KBM-7 (cell line): Measurements from ENCODE around the gene TMPRSS6.

Experiments
- DNase-seq: peaks from one replicate; pipeline ENCODE4 v3.0.0-alpha.2; 2015
- in situ Hi-C: fragments of 300-500 bp; cut with MboI; formaldehyde crosslinking; loops from 2 replicates; pipeline ENCODE4 v1.14.3; 2020; ENCODE audit warnings: low sequenced_read_pairs, low pct_unique_long_range_greater_than_20kb, mixed read lengths

Gene TMPRSS6

GRCh38 chr22:37109242-37109917 is at the start of gene TMPRSS6:
Gene TMPRSS6 (minus strand): TSS chr22:37109713. CDS start chr22:37103417, 6,296 bp downstream.
- in situ Hi-C loops, result no loop called here
- no peak for DNase-seq

DNA sequence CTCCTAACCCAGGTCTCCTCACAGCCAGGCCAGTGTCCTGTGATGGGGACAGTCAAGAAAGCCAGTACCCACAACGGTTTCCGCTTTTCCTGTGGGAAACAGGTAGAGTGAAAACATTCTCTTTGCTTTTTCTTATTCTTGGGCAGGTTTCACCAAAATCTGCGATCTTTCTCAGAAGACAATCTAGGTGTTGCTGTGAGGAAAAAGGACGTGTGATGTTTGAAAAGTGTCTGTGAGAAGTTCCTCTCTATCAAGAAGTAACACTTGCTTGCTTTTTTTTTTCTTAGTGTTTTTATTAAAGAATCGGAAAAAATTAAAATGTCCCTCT is 49.4 kb upstream of the TMPRSS6 start:
- in situ Hi-C loops, result no loop called here
- no peak for DNase-seq

GRCh38 chr22:37157516-37158285 is 48.2 kb upstream of the TMPRSS6 start:
- no peak for DNase-seq
- in situ Hi-C loops, result no loop called here

- in situ Hi-C loops, result no loop called here
- no peak for DNase-seq
These were observed 47.3 kb upstream of the TMPRSS6 start for GRCh38 chr22:37156686-37157435.

GRCh38 chr22:37155971-37156370 is 46.5 kb upstream of the TMPRSS6 start:
- DNase-seq, result no peak
- in situ Hi-C loops, result no loop called here

- no peak for DNase-seq
- in situ Hi-C loops, result no loop called here
These were observed 45.6 kb upstream of the TMPRSS6 start for GRCh38 chr22:37154925-37155712.

DNA sequence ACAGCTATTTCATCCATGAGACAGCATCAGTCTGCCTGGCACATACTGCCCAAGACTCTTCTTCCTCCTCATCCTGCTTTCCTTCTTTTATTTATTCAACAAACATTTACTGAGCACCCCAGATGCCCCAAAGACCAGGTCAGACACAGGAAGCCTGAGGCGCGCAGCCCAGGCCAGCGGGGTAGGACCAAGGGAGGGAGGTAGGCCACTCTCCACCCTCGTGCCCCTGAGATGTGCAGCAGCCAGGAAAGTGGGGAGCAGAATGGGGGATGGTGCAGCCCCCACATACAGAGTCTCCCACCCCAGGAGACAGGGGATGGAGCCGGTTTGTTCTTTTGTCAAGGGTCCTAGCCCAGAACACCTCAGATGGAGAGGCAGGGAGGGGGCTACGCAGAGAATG is 44.4 kb upstream of the TMPRSS6 start:
- no peak for DNase-seq
- in situ Hi-C loops, result no loop called here

DNA sequence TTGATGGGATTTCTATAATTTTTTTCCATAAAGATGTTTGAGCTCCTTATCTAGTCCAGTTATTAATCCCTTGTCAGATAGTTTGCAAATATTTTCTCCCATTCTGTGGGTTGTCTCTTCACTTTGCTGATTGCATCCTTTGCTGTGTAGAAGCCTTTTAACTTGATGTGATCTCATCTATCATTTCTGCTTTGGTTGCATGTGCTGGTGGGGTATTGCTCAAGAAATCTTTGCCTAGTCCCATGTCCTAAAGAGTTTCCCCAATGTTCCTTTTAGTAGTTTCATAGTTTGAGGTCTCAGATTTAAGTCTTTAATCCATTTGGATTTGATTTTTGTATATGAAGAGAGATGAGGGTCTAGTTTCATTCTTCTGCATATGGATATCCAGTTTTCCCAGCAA is 41.9 kb upstream of the TMPRSS6 start:
- in situ Hi-C loops, result no loop called here
- DNase-seq, result no peak

DNA sequence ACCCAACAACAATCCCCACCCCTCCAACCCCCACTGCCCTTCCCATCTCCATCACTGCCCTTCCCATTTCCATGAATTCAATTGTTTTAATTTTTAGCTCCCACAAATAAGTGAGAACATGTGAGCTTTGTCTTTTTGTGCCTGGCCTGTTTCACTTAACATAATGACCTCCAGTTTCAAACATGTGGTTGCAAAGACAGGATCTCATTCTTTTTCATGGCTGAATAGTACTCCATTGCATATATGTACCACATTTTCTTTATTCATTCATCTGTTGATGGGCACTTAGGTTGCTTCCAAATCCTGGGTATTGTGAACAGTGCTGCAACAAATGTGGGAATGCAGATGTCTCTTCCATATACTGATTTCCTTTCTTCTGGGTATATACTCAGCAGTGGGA is 41.2 kb upstream of the TMPRSS6 start:
- in situ Hi-C loops, result no loop called here
- DNase-seq, result no peak

DNA sequence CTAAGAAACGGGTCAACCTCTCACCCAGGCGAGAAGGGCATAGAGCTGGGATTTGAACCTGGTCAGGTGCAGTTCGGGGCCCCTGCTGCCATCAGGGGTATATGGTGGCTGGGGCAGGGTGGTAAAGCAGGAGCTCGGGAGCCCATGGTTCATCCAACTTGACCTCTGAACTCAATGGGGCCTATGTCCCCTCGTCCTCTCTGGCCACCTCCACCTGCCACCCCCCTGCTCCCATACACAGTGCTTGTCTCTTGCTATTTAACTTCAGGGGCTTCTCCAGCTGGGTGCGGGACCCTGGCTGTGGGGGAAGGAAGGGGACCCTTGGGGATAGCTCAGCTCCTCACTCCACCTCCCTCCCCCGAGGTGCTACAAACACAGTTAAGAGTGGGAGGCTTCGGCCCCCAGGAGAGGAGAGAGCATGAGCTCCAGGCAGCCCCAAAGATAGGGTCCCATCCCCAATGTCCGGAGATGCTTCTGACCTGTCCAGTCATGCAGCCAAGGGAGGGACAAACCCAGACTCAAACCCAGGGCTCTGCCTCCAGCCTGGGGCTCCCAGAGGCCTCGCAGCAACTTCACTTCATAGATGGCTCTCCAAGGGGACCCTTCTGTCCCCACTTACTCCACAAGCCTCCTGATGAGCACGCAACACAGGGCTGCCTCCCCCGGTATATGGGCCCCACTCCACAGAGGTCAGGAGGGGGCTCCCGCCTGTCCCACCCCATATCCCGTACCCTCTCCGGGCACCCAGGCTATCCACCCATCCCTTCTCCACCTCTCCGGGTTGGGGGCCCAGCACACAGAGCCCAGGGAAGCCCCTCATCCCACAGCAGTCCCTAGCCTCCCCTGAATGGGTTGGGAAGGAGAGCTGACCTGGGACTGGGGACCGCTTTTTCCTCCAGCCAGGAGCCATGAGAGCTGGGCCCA is 39.5 kb upstream of the TMPRSS6 start:
- DNase-seq, result no peak
- in situ Hi-C loops, result no loop called here

DNA sequence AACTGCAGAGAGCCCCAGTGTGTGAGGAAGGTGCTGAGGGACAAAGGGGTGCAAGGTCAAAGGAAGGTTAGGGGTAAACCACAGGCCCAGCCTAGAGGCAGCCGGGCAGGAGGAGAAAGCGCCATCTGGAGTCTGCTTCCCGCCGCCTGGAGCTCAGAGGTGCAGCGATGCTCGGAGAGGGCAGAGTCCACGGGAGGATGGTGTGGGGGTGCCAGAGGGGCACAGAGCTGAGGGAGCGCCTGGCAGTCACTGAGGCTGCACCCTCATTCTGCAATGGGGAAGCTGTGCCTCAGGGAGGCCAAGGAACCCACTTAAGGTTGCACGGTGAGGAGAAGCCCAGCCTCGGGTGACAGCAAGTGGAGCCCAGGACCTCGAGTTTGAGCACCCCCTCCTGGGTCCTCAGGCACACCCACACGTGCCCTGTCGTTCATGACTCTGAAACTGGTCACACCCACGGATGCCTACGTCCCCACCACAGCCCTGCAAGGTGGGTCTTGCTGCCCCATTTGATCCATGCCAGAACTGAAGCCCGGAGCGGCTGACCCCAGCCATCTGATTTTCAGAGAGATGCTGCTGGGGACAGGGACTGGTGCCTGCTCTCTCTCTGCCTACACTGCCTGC is 38.6 kb upstream of the TMPRSS6 start:
- DNase-seq, result no peak
- in situ Hi-C loops, result no loop called here

DNA sequence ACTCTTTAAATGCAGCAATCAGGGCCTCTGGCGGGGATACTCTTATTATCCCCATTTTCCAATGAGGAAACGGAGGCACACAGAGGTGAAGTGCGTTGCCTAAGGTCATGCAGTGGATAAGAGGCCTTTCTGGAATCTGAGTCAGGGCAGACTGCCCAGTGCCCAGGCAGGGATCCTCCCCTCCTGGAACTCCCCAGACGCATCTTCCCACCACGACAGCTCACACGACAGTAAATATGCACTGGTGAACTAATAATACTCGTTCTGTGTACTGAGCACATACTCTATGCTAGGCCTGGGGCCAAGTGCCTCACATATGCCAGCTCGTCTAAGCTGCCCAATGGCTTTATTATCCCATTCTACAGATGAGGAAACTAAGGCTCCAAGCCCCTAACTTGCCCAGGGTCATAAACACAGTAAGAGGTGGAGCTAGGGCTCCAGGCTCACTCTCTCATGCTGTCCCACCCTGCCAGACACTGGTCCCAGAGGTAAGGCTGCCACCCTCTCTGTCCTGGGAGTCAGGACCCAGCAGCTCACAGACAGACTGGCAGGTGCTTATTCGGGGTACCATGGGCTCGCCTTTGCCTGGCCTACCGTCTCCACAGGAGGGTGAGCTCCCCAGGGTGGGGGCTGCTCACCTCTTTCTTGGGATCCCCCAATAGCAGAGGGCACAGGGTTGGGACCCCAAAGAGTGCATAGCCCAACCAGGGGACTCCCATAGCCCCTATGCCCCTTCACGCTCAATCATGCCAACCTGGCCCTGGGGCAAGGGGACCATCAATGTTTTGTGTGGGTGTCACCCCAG is 37.9 kb upstream of the TMPRSS6 start:
- no peak for DNase-seq
- in situ Hi-C loops, result no loop called here

DNA sequence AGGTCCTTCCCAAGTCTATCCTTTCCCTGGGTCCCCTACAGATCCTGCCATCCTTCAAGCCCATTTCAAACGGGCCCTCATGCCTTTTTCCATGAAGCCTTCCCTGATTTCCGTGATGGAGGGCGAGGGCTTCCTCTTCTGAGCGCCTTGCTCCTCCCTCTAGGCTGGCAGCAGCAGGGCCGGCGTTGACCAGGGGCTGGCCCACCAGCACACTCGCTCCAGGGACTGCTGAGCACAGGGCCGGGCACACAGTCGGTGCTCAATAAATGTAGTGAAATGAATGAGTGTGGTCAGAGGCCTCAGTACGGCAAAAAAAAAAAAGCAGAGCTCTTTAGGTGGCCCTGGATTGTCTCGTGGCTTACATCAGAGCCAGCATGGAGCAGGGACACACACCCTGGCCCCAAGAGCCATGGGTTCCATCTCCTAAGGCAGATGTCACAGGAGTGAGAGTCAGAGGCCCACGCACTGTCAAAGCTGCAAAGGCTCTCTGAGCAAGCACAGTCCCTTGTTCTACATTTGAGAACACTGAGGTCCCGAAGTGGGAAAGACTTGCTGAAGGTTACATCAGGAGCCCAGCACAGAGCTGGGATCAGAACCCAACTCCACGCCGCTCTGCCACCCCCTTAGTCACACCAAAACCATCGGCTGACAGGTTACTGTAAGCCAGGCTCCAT is 37.1 kb upstream of the TMPRSS6 start:
- no peak for DNase-seq
- in situ Hi-C loops, result no loop called here

DNA sequence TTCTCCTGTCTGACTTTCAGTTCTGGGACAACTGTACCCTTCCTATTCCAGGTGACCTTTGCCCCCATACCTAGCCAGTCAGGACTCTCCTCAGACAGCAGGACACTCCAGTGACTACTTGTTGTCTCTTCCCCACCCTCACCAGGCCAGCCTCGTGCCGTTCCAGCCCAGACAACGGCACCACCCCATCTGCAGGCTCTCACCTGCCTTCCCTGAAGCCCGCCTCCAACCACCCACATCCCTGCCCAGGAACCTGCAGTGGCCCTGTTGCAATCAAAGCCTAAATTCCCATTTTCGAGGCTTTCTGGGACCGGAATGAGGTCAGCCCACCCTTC is 36.5 kb upstream of the TMPRSS6 start:
- DNase-seq, result no peak
- in situ Hi-C loops, result no loop called here

- DNase-seq, result no peak
- in situ Hi-C loops, result no loop called here
These were observed 35.9 kb upstream of the TMPRSS6 start for GRCh38 chr22:37145180-37146050.

DNA sequence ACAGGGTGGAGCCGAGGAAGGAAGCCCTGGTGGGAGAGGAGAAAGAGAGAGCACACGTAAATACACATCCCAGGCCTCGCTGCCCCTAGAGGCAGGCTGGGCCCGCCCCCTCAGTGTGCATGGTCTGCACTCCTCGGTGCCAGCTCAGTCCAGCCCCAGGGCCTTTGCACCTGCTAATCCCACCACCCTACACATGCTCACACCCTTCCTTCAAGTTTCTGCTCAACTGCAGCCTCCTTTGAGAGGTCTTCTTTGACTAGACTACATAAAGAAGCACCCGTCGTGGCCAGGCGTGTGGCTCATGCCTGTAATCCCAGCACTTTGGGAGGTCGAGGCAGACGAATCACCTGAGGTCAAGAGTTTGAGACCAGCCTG is 34.7 kb upstream of the TMPRSS6 start:
- DNase-seq, result no peak
- in situ Hi-C loops, result no loop called here
